ENCODE results near the gene DOCK8. TPM values are rescaled to one million over a fixed set of nuclear protein-coding genes. Genes with fewer than 3 reads are reported as not detected.

DOCK8 gene
- total RNA-seq, 1 experiment from 2014 or later = 2.2 TPM

DNA sequence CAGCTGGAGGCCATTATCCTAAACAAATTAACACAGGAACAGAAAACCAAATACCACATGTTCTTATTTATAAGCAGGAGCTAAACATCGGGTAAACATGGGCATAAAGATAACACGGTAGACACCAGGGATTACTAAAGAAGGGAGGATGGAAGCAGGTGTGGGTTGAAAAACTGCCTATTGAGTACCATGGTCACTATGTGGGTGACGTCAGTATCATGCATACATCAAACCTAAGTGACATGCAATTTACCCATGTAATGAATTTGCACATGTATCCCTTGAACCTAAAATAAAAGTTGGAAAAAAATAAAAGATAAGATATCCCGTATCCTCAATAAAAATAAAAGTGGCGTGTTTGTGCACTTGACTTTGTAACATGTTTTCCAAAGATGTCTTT lies 88.8 kb downstream of the DOCK8 start:
- Histone ChIP-seq H3K27me3 (no peaks in the 10 kb centered on the region), H3K9me3 (replicated peaks) (no peaks in the 10 kb centered on the region), H3K36me3 (no peaks in the 10 kb centered on the region), H3K27ac (no peak overlapping the region), H3K4me3 (no peak overlapping the region), H3K4me1 (no peaks in the 10 kb centered on the region)
- DNase-seq = no peak

DNA sequence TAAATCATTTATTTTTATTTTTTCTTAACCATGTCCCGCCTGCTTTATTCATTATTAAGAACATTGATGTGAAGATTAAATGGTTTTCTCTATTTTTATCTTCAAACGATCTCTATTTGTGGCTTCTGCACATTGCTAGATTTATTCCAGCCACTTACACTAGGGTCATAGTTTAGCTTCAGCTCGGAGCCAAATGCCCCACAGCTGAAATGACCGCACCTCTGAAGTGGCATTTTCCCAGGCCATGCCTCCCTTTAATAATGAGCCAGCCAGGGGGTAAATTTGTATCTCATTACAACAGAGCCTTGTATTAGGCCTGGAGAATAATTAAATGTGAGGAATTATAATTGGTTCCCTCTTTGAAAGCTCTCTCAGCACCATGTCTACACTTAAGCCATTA lies 89.4 kb downstream of the DOCK8 start:
- Histone ChIP-seq H3K4me1 (no peaks in the 10 kb centered on the region), H3K27me3 (no peaks in the 10 kb centered on the region), H3K4me3 (no peak overlapping the region), H3K36me3 (no peaks in the 10 kb centered on the region), H3K9me3 (replicated peaks) (no peaks in the 10 kb centered on the region), H3K27ac (no peak overlapping the region)
- DNase-seq = no peak

DNA sequence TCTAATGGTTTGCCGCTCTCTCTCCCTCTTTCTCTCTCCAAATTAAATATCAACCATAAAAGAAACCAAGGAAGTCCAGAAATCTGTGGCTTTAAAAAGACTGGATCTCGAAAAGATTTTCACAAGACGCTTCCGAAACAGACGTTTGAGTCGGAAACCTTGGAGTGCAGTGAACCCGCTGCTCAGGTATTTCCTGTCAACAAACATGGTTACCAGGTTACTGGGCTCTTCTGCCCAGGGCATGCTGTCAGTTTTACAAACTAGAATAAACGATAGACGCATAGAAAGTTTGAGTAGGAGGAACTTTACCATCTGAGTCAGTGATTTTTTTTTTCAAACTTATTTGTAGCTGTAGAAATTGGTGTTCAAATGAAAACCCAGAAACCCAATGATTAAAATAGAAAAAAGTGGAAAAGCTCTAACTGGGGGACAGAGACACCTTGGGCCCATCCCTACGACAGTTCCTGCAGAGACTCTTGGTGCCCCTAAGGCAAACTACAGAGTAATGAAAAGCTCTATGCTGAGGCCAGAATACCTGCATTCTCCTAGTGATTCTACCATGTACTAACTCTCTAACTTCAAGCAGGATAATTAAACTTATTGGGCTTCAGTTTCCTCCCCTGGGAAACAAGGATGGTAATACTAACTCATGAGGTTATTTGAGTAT lies 90.0 kb downstream of the DOCK8 start:
- no peak overlapping the region for H3K27ac ChIP-seq
- no peaks in the 10 kb centered on the region for H3K27me3 ChIP-seq
- no peaks in the 10 kb centered on the region for H3K9me3 ChIP-seq (replicated peaks)
- no peaks in the 10 kb centered on the region for H3K4me1 ChIP-seq
- no peak for DNase-seq
- H3K36me3 ChIP-seq = no peaks in the 10 kb centered on the region
- no peak overlapping the region for H3K4me3 ChIP-seq

DNA sequence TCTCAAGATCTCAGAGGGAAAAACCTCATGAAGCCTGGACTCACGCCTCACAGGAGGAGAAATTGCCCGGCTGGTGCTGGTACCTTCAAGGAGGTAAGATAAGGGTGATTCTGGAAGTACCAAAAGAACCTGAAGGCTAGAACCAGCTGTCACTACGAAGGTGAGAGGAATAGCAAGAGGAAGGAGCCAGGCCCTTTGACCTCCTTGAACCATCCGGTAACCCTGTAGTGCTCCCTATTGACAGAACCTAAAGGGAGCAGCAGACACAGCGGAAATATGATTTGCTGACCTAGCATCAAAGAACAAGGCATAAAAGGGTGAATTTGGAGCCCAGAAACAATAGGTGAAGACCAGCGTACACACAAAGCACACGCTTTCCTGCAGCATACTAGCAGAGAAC lies 92.2 kb downstream of the DOCK8 start:
- DNase-seq = peak in 1 of 2 experiments; percentile 12
- H3K27me3 ChIP-seq = no peaks in the 10 kb centered on the region
- no peaks in the 10 kb centered on the region for H3K9me3 ChIP-seq (replicated peaks)
- H3K4me3 ChIP-seq = no peak overlapping the region
- H3K27ac ChIP-seq = no peak overlapping the region
- no peaks in the 10 kb centered on the region for H3K4me1 ChIP-seq
- H3K36me3 ChIP-seq = no peaks in the 10 kb centered on the region

DNA sequence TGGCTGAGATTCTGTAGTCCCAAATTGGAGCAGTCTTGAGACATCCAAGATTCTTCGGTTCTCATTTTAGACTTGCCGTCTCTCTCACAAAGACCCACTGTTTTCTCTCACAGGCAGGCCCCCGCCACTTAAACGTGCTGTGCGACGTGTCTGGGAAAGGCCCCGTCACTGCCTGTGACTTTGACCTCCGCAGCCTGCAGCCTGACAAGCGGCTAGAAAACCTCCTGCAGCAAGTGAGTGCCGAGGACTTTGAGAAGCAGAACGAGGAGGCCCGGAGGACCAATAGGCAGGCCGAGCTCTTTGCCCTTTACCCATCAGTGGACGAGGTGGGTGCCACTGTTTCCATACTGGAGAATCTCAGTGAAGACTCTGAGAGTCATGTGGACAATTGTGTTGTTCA lies 97.2 kb downstream of the DOCK8 start:
- Histone ChIP-seq H3K9me3 (replicated peaks) (no peaks in the 10 kb centered on the region), H3K36me3 (no peaks in the 10 kb centered on the region)
- DNase-seq = no peak

DNA sequence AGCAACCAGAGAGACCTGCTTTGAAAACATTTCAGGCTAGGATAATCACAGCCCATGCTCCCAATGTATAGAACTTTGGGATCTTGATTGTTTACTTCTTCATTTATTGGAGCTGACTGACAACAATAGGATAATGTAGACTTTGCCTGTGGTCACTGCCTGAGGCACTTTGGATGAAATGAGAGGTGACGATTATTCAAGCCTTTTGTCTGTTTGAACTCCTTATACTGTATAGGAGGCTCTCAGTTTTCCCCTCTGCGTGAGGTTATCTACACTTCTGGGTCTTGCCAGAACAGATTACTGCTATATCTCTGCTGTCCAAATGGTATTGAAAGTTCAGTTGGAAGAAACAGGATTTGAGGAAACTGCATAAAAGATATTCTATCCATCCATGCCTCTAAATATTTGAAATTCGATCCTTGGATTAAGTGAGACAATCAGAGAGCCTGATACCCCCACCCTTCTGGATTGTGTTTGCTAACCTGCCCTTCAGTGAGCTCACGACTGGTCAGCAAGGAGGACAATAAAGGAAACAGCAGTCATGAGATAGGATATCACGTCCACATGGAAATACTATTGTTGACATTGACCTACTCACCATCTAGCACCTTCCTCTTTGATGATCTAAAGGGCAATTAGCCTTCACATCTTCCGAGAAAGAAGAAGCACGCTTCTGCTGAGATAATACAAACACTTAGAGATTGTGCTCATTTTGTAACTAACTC lies 98.1 kb downstream of the DOCK8 start:
- H3K36me3 ChIP-seq = no peaks in the 10 kb centered on the region
- H3K9me3 ChIP-seq (replicated peaks) = no peaks in the 10 kb centered on the region
- H3K27me3 ChIP-seq = no peaks in the 10 kb centered on the region
- no peak overlapping the region for H3K27ac ChIP-seq
- no peaks in the 10 kb centered on the region for H3K4me1 ChIP-seq
- peak in 1 of 2 experiments; percentile 11 for DNase-seq
- no peak overlapping the region for H3K4me3 ChIP-seq

More for the DNA sequence above, 97.2 kb downstream of the DOCK8 start:
- Histone ChIP-seq H3K27ac (no peak overlapping the region), H3K4me3 (no peak overlapping the region), H3K27me3 (no peaks in the 10 kb centered on the region), H3K4me1 (no peaks in the 10 kb centered on the region)

DNA sequence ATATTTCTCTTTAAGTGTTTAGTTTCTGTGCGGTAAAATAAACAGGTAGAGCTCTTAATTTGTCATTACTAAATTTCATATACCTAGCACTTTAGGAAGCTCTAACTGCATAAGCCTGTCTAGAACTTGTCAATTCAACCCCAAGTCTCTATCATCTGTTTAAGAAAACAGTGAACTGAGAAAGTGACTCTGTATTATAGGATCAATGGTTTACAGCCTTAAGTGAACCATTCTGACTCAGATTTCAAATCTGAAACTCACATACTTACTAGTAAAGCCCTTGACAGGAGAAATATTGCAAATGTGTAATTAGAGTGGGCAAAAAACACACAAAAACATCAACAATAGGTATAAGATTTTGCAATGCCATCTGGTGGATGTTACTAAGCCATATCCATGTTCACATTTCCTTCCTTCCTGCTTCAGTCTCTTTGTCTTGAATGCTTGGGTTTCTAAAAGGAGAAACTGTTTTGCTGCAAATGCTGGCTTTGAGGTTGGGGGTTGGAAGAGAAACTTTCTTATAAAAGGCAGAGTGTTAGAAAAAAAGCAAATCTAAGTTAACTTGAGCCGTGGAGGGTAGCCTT lies 101.8 kb downstream of the DOCK8 start:
- H3K4me1 ChIP-seq = no peaks in the 10 kb centered on the region
- no peak for DNase-seq
- no peaks in the 10 kb centered on the region for H3K9me3 ChIP-seq (replicated peaks)
- H3K4me3 ChIP-seq = no peak overlapping the region
- H3K36me3 ChIP-seq = no peaks in the 10 kb centered on the region
- H3K27me3 ChIP-seq = no peaks in the 10 kb centered on the region
- no peak overlapping the region for H3K27ac ChIP-seq

- Histone ChIP-seq H3K4me3 (no peak overlapping the region), H3K4me1 (no peaks in the 10 kb centered on the region), H3K9me3 (replicated peaks) (no peaks in the 10 kb centered on the region), H3K27me3 (no peaks in the 10 kb centered on the region), H3K27ac (peak overlapping the region; percentile 31; the same call in 1 of the 2 replicates), H3K36me3 (no peaks in the 10 kb centered on the region)
- DNase-seq = peak; percentile 27 to 29
Measured at GRCh38 chr9:318646-319045, 104.0 kb downstream of the DOCK8 start.

DNA sequence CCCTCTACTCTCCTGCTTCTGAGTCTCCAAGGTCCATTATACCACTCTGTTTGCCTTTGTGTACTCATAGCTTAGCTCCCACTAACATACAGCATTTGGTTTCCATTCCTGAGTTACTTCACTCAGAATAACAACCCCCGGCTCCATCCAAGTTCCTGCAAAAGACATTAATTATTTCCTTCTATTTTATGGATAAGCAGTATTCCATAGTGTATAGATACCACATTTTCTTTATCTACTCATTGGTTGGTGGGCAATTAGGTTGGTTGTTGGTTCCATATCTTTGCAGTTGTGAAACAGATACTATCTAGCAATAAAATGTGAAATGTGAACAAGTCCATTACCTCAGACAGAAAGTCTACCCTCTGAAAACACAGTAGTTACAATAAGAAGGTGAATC lies 110.3 kb downstream of the DOCK8 start:
- Histone ChIP-seq H3K4me1 (no peaks in the 10 kb centered on the region), H3K4me3 (no peak overlapping the region), H3K36me3 (no peaks in the 10 kb centered on the region), H3K27me3 (no peaks in the 10 kb centered on the region), H3K9me3 (replicated peaks) (no peaks in the 10 kb centered on the region), H3K27ac (no peak overlapping the region)
- no peak for DNase-seq

- Histone ChIP-seq H3K4me3 (no peak overlapping the region), H3K27ac (no peak overlapping the region), H3K36me3 (no peaks in the 10 kb centered on the region), H3K27me3 (no peaks in the 10 kb centered on the region), H3K9me3 (replicated peaks) (no peaks in the 10 kb centered on the region), H3K4me1 (no peaks in the 10 kb centered on the region)
- no peak for DNase-seq
Measured at GRCh38 chr9:326667-327066, 112.0 kb downstream of the DOCK8 start.

DNA sequence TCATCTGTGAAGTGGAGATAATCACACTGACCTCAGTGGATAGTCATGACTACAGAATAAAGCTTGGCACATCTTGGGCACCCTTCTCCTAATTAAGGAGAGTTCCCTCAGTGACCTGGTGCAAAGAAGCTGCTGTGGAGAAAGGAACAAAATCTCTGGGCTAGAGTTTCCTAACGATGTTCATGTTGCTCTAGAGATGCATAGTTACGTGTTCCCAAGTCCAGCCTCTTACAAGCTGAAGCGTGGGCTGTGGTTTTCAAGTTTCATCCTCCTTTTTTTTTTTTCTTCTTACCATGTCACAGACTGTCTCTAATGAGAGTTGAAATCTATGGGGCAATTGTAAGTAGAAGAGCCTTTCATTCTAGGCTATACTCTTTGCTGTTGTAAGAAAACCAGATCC lies 113.8 kb downstream of the DOCK8 start:
- H3K4me1 ChIP-seq = no peaks in the 10 kb centered on the region
- no peak for DNase-seq
- H3K4me3 ChIP-seq = no peak overlapping the region
- no peaks in the 10 kb centered on the region for H3K36me3 ChIP-seq
- no peaks in the 10 kb centered on the region for H3K9me3 ChIP-seq (replicated peaks)
- no peaks in the 10 kb centered on the region for H3K27me3 ChIP-seq
- no peak overlapping the region for H3K27ac ChIP-seq

- H3K36me3 ChIP-seq = no peaks in the 10 kb centered on the region
- H3K27me3 ChIP-seq = no peaks in the 10 kb centered on the region
- no peak for DNase-seq
- H3K27ac ChIP-seq = no peak overlapping the region
- peaks cover 6% of the 10 kb centered on the region; the same call in 1 of the 2 replicates for H3K4me1 ChIP-seq
- H3K4me3 ChIP-seq = no peak overlapping the region
- no peaks in the 10 kb centered on the region for H3K9me3 ChIP-seq (replicated peaks)
Measured at GRCh38 chr9:331197-331596, 116.5 kb downstream of the DOCK8 start.

- Histone ChIP-seq H3K27me3 (no peaks in the 10 kb centered on the region), H3K36me3 (no peaks in the 10 kb centered on the region), H3K9me3 (replicated peaks) (no peaks in the 10 kb centered on the region), H3K4me1 (peaks cover 10% of the 10 kb centered on the region; the same call in 1 of the 2 replicates), H3K4me3 (no peak overlapping the region), H3K27ac (no peak overlapping the region)
- DNase-seq = no peak
Measured at GRCh38 chr9:335373-335772, 120.7 kb downstream of the DOCK8 start.

- Histone ChIP-seq H3K4me3 (no peak overlapping the region), H3K27ac (no peak overlapping the region), H3K36me3 (no peaks in the 10 kb centered on the region), H3K4me1 (peaks cover 10% of the 10 kb centered on the region; the same call in 1 of the 2 replicates), H3K9me3 (replicated peaks) (no peaks in the 10 kb centered on the region), H3K27me3 (no peaks in the 10 kb centered on the region)
- peak in 1 of 2 experiments; percentile 8 for DNase-seq
Measured at GRCh38 chr9:336039-336438, 121.4 kb downstream of the DOCK8 start.

GRCh38 chr9:338602-339001 lies 123.9 kb downstream of the DOCK8 start:
- no peaks in the 10 kb centered on the region for H3K27me3 ChIP-seq
- H3K36me3 ChIP-seq = no peaks in the 10 kb centered on the region
- DNase-seq = no peak

More at GRCh38 chr9:338602-339001, 123.9 kb downstream of the DOCK8 start:
- Histone ChIP-seq H3K9me3 (replicated peaks) (no peaks in the 10 kb centered on the region), H3K4me1 (peaks cover 12% of the 10 kb centered on the region), H3K27ac (no peak overlapping the region), H3K4me3 (no peak overlapping the region)
